IPS-18c (cell line): Measurements from ENCODE around the gene HCLS1.
"Not testable (repeated sequence)": the region's sequence is repeated elsewhere in the genome, so short reads cannot be mapped to it uniquely, and the experiment has no call there.

Experiments used
- H3K4me3 ChIP-seq: 2 replicates; pipeline ENCODE4 v1.7.0; 2013; ENCODE audit warnings: low read depth, mild to moderate bottlenecking, low read length, moderate library complexity; ENCODE audit not compliant: insufficient read depth
- H3K9me3 ChIP-seq: one replicate; pipeline ENCODE4 v1.6.1; 2013; ENCODE audit warnings: mild to moderate bottlenecking, low read length, moderate library complexity; ENCODE audit not compliant: control insufficient read depth, insufficient read depth

HCLS1 gene

GRCh38 chr3:121624147-121624899, 36.4 kb downstream of the HCLS1 start:
- Histone ChIP-seq H3K9me3 (no peaks in the 10 kb centered on the region), H3K4me3 (no peak overlapping the region)

- Histone ChIP-seq H3K9me3 (no peaks in the 10 kb centered on the region), H3K4me3 (no peak overlapping the region)
Observed at GRCh38 chr3:121621491-121621890, 39.2 kb downstream of the HCLS1 start.

- Histone ChIP-seq H3K4me3 (no peak overlapping the region), H3K9me3 (no peaks in the 10 kb centered on the region)
Observed at GRCh38 chr3:121619691-121620090, 41.0 kb downstream of the HCLS1 start.

DNA sequence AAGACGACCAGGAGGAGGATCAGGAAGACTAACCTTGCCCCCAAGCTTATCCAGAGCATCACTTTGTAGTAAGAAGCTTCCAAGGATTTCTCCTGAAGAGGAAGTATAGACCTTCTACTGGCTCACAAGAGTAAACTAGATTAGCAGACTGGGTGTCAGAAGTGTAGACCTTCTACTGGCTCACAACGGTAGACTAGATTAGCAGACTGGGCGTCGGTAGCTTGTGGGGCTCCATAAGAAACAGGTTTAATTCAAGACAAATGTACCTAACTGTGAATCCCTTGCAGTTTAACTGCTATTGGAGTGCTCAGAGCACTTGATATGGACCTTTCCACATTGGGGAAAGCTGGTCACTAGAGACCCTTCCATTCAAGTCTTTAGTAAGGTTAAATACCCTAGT, 54.6 kb downstream of the HCLS1 start:
- Histone ChIP-seq H3K9me3 (peaks cover 2% of the 10 kb centered on the region), H3K4me3 (no peak overlapping the region)

- Histone ChIP-seq H3K9me3 (peaks cover 2% of the 10 kb centered on the region), H3K4me3 (no peak overlapping the region)
Observed at GRCh38 chr3:121604759-121605158, 55.9 kb downstream of the HCLS1 start.

DNA sequence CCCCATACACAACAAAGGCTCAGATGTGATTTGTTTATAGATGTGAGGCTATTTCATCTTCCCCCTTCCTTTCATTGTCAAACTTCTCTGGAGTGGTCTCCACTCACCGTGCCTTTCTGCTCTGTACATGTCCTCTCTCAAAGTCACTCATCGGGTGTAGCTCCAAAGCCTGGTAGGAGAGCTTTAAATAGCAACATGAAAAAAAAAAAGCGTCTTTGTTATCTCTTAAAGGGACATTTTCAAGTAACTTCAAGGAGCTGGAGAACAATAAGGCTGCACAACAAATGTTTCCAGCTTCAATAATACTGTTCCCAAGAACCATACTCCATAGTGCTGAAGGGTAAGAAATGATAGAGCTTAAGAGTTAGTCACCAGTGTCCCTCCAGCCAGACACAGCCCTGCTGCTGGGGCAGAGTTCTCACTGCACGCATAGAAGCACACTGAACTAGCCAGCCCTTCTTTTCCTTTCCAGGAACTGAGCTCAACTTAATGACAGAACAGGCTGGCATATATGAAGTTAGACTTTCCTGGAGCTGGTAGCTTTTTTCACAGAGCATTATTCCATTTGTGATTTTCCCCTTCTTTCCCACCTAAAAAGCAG, 59.4 kb downstream of the HCLS1 start:
- Histone ChIP-seq H3K9me3 (no peaks in the 10 kb centered on the region), H3K4me3 (no peak overlapping the region)

GRCh38 chr3:121599900-121600299, 60.8 kb downstream of the HCLS1 start:
- H3K9me3 ChIP-seq, H3K4me3 ChIP-seq: not testable (repeated sequence)

DNA sequence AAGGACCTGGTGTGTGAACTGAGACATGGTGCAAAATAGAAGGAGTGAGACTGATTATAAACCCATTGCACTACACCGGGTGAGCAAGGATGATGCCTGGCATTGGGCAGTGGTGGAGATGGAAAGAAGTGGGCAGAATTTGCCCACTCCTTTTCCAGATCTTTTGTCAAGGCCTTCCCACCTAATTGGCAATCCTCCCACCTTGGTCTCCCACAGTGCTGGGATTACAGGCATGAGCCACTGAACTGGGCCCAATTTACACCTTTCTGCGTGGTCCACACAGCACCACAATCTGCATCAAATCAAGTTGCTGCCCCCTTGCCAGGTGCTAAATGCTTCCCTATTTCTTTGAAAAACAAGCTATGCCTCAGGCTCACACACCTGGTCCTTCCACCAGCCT, 62.1 kb downstream of the HCLS1 start:
- Histone ChIP-seq H3K9me3 (no peaks in the 10 kb centered on the region), H3K4me3 (no peak overlapping the region)

DNA sequence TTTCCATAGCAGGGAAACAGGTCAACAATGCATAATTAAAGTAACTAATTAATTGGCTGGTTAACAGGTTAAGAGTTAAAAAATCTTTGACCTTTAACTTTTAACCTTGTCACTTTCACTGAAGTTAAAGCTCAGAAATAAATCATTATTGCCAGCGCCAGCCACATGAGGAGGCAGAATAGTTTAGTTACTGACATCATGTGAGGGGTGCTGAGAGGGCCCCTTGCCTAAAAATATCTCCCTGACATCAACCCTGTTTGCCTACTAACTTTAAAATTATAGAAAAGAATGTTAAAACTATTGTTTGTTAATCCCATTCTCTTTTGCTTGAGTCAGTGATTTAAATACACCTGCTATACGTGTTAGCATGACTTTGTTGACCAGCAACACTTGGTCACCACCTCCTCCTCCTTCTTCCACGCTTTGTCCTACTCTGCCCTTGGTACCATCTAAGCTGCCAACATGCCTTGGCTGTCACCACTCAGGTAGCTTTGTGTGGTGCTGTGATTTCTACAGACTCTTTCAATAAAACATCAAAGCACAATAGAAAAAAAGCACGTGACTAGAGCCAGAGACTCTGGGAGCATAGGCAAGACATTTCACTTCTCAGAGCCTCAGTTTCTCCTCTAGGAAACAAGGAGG, 64.8 kb downstream of the HCLS1 start:
- Histone ChIP-seq H3K4me3 (no peak overlapping the region), H3K9me3 (no peaks in the 10 kb centered on the region)

DNA sequence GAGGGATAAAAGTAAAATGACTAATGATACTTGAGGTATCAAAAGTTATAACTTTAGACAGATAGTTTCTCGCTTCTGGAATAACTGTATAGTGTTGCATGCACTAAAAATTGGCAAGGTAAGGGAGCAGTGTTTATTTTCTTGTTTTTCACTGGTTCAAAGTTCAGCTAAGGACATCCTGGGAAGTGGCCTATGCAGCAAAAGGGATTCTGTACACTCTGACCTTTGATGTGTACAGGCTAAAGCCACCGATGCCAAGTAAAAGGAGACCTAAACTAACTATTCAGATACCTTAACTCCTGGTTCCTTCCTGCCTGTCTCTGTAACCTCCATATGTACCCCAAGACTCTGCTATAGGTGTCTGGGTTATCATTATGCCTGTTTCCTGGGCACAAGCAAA, 65.9 kb downstream of the HCLS1 start:
- Histone ChIP-seq H3K4me3 (no peak overlapping the region), H3K9me3 (no peaks in the 10 kb centered on the region)

DNA sequence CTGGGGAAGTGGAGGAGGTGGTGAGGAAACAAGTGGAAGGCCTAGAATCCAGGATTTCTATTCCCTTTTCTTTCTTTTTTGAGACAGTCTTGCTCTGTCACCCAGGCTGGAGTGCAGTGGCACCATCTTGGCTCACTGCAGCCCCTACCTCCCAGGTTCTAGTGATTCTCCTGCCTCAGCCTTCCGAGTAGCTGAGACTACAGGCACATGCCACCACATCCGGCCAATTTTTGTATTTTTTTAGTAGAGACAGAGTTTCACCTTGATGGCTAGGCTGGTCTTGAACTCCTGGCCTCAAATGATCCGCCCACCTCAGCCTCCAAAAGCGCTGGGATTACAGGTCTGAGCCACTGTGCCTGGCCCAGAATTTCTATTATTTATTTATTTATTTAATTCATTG, 66.9 kb downstream of the HCLS1 start:
- H3K9me3 ChIP-seq, H3K4me3 ChIP-seq: not testable (repeated sequence)

DNA sequence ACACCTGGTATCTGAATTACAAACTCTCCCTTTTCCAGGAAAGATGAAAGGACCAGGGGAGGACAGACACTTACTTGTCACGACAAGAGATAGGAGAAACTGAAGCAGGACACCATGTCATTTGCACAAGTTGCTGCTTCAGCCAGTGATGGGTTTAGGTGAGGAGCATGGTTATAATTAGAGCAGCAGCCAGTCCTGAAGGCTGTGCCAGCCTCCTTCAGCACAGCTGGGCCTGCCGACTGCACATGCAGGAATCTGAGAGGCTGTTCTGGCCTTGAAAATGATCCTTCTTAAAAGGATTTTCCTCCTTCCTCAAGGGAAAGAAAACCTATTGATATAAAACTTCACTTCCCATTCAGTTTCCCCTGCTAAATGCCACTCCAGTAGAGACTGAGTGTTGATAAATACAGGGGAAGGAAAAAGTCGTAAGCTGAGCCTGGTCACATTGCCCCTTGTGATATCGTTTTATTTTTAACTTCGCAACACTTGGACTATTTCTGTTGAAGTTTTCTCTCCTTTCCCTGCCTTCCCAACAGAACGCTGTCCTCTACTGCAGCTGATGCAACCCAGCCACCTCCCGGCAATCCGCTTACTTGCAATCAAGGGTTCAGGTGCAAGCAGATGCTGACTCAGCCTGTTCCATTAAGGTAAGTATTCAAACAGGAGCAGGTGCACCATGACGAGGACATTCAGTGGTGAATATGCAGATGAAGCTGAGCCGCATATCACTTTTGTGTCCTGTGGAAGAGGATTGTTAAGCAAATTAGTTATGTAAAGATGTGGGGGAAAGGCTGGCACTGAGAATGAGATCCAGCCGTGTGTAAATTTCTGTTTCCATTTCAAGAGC, 67.6 kb downstream of the HCLS1 start, which contains the start of gene FBXO40:
TSS of gene FBXO40 (plus strand) at position 524 of the 847 bp plus-strand sequence. CDS start 27,197 bp downstream, outside the sequence.
- no peaks in the 10 kb centered on the region for H3K9me3 ChIP-seq
- no peak within 1 kb of the TSS for H3K4me3 ChIP-seq

DNA sequence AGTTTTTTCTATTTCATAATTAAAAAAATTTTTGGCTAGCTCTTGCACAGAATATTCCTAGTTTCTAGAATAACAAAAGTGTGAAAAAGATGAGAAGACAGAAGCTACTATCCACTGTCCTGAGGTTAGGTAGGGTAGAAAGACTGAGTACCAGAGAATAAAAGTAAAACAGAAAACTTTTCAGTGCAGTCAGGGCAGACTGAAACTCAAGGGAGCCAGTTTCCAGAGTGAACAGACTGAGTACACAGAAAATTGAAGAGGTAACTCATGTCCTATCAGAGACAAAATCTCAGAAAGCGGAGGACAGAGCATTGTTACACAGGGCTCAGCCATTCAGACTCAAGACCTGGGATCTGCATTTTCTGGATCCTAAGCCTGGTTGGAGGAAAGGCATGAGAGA, 76.3 kb downstream of the HCLS1 start:
- H3K4me3 ChIP-seq = no peak overlapping the region

GRCh38 chr3:121581691-121582090, 79.0 kb downstream of the HCLS1 start:
- no peaks in the 10 kb centered on the region for H3K9me3 ChIP-seq
- H3K4me3 ChIP-seq = no peak overlapping the region

More for the DNA sequence above, 76.3 kb downstream of the HCLS1 start:
- no peaks in the 10 kb centered on the region for H3K9me3 ChIP-seq
